ENCODE results near the gene ALDH1A2.

ALDH1A2 gene

DNA sequence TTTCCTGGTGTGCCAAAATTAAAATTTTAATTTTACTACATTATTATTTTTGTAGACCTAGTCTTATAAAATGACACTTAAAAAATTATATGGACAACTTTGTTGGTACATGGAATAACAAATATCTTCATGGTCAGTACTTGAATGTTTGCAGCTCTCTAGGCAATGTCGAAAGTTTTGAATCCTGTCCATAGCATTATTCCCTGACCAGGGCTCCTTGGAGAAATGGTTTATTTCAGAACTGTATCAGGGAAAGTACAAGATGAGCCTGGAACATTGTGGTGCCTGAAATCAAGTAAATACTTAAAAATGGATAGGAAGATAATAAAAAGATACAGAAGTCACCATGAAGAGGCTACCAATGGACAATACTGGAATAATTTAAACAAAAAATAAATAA lies 47.6 kb downstream of the ALDH1A2 start:
- Histone ChIP-seq H2AFZ (ENCODE audit: low read depth, low read length) (no peak overlapping the region), H4K20me1 (ENCODE audit: insufficient read depth, low read length) (no peaks in the 10 kb centered on the region), H3K36me3 (replicated peaks; ENCODE audit: low read depth, low read length) (no peaks in the 10 kb centered on the region), H3K79me2 (ENCODE audit: low read length) (no peaks in the 10 kb centered on the region), H3K4me1 (ENCODE audit: low read length) (no peaks in the 10 kb centered on the region), H3K27ac (ENCODE audit: low read length) (no peak overlapping the region), H3K4me3 (ENCODE audit: low read length) (no peak overlapping the region), H3K4me2 (ENCODE audit: low read length) (no peak overlapping the region), H3K9ac (ENCODE audit: low read length) (no peak overlapping the region), H3K27me3 (ENCODE audit: low read depth, low read length) (peaks cover 5% of the 10 kb centered on the region; the same call in 1 of the 2 replicates), H3K9me3 (ENCODE audit: insufficient read depth, low read length) (no peaks in the 10 kb centered on the region)
- TF ChIP-seq EZH2phosphoT487 (IDR thresholded peaks at IDR 0.05; ENCODE audit: low read depth): no peak
- TF ChIP-seq CTCF (IDR thresholded peaks at IDR 0.05; ENCODE audit: low read depth, low read length): no peak

DNA sequence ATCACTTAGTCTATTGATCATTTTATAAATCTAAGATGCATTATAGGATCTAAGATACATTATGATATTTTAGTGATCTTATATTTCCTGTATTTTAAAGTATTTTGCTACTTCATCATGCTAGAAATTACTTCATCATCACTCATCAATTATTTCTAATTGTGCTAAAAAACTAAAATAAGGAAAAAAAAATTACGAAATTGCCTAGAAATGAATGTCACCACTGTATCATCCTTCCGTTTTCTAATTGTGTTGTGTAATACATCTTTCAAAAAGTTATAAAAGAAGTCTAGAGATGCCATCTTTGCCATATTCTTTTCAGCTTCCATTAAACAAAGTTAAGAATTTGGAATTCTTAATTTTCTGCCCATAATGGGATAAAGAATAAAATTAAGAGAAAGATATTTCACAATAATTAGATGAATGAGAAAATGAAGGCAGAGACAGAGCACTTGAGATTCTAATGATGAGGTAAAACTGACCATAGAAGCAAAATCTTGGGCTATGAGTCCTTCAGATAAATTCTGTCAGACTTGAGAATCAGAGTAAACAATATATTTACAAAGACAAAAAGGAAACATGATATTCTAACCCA lies 48.8 kb downstream of the ALDH1A2 start:
- Histone ChIP-seq H3K27me3 (ENCODE audit: low read depth, low read length) (peaks cover 5% of the 10 kb centered on the region; the same call in 1 of the 2 replicates), H3K4me3 (ENCODE audit: low read length) (no peak overlapping the region), H2AFZ (ENCODE audit: low read depth, low read length) (no peak overlapping the region), H3K4me2 (ENCODE audit: low read length) (no peak overlapping the region), H3K79me2 (ENCODE audit: low read length) (no peaks in the 10 kb centered on the region), H3K27ac (ENCODE audit: low read length) (no peak overlapping the region), H3K9me3 (ENCODE audit: insufficient read depth, low read length) (no peaks in the 10 kb centered on the region), H3K4me1 (ENCODE audit: low read length) (no peaks in the 10 kb centered on the region), H4K20me1 (ENCODE audit: insufficient read depth, low read length) (no peaks in the 10 kb centered on the region), H3K36me3 (replicated peaks; ENCODE audit: low read depth, low read length) (no peaks in the 10 kb centered on the region), H3K9ac (ENCODE audit: low read length) (no peak overlapping the region)
- no peak for TF ChIP-seq EZH2phosphoT487 (IDR thresholded peaks at IDR 0.05; ENCODE audit: low read depth)
- TF ChIP-seq CTCF (IDR thresholded peaks at IDR 0.05; ENCODE audit: low read depth, low read length): no peak

DNA sequence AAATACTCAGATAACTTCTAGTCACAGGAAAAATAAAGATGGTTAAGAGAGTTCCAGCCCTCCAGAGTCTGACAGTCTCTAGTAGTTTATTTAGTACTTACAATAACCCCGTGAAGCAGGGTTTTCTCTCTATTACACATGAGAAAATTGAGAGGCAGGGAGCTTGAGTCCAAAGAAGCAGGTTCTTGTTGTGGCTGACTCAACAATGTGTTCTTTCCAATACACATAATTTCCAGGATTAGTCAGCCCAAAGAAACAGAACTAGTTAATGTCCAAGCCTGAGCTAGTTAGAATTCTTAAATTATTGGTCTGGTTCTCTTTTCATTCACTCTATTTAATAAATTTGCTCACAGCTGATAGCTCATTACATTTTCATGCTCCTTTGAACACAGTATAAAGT lies 49.9 kb downstream of the ALDH1A2 start:
- Histone ChIP-seq H3K9me3 (ENCODE audit: insufficient read depth, low read length) (no peaks in the 10 kb centered on the region), H3K4me2 (ENCODE audit: low read length) (no peak overlapping the region), H3K4me1 (ENCODE audit: low read length) (no peaks in the 10 kb centered on the region), H3K27ac (ENCODE audit: low read length) (no peak overlapping the region), H3K9ac (ENCODE audit: low read length) (no peak overlapping the region), H3K4me3 (ENCODE audit: low read length) (no peak overlapping the region), H4K20me1 (ENCODE audit: insufficient read depth, low read length) (no peaks in the 10 kb centered on the region), H3K36me3 (replicated peaks; ENCODE audit: low read depth, low read length) (no peaks in the 10 kb centered on the region), H3K27me3 (ENCODE audit: low read depth, low read length) (peaks cover 5% of the 10 kb centered on the region; the same call in 1 of the 2 replicates), H3K79me2 (ENCODE audit: low read length) (no peaks in the 10 kb centered on the region), H2AFZ (ENCODE audit: low read depth, low read length) (no peak overlapping the region)
- TF ChIP-seq EZH2phosphoT487 (IDR thresholded peaks at IDR 0.05; ENCODE audit: low read depth): no peak
- no peak for TF ChIP-seq CTCF (IDR thresholded peaks at IDR 0.05; ENCODE audit: low read depth, low read length)

GRCh38 chr15:58014470-58014869 lies 51.0 kb downstream of the ALDH1A2 start:
- no peak overlapping the region for H3K4me2 ChIP-seq (ENCODE audit: low read length)
- no peaks in the 10 kb centered on the region for H3K79me2 ChIP-seq (ENCODE audit: low read length)
- peaks cover 5% of the 10 kb centered on the region; the same call in 1 of the 2 replicates for H3K27me3 ChIP-seq (ENCODE audit: low read depth, low read length)
- H3K4me1 ChIP-seq (ENCODE audit: low read length): no peaks in the 10 kb centered on the region
- H3K4me3 ChIP-seq (ENCODE audit: low read length): no peak overlapping the region
- H2AFZ ChIP-seq (ENCODE audit: low read depth, low read length): no peak overlapping the region
- H4K20me1 ChIP-seq (ENCODE audit: insufficient read depth, low read length): no peaks in the 10 kb centered on the region
- TF ChIP-seq CTCF (IDR thresholded peaks at IDR 0.05; ENCODE audit: low read depth, low read length) (no peak), EZH2phosphoT487 (IDR thresholded peaks at IDR 0.05; ENCODE audit: low read depth) (no peak)
- H3K36me3 ChIP-seq (replicated peaks; ENCODE audit: low read depth, low read length): no peaks in the 10 kb centered on the region
- H3K9me3 ChIP-seq (ENCODE audit: insufficient read depth, low read length): no peaks in the 10 kb centered on the region
- no peak overlapping the region for H3K27ac ChIP-seq (ENCODE audit: low read length)
- no peak overlapping the region for H3K9ac ChIP-seq (ENCODE audit: low read length)

Data from OCI-LY3 (cell line).